ENCODE data around the gene E4F1. TPM values are rescaled to one million over a fixed set of nuclear protein-coding genes. Genes with fewer than 3 reads are reported as not detected.
"Not testable (repeated sequence)": the region's sequence is repeated elsewhere in the genome, so short reads cannot be mapped to it uniquely, and the experiment has no call there.

Gene E4F1
- total and polyA plus RNA-seq, 2 of the 8 experiments (the other 6 are each of a cell fraction or from before 2014, with no cell fraction given), result 22.2 to 27.0 TPM

DNA sequence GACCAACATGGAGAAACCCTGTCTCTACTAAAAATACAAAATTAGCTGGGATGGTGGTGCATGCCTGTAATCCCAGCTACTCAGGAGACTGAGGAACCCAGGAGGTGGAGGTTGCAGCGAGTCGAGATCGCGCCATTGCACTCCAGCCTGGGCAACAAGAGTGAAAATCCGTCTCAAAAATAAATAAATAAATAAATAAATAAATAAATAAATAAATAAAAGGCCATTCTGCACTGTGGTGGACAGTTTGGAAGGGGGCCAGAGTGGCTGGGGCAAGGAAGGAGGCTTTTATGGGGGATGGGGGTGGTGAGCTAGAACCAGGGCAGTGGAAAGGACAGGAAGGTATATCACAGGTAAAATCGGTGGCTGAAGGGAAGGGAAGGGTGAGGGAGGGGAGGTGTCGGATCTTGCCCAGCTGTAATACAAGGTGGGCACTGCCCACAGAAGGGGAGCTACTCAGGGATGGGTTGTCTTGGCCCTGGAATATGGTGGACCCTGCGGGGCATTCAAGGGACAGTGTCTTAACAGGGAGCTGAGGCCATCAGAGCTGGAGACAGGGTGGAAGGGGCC, 20.2 kb upstream of the E4F1 start:
- H2BK12ac ChIP-seq (ENCODE audit: low read depth, low read length); H2AFZ ChIP-seq (ENCODE audit: low read length); H3K18ac ChIP-seq (ENCODE audit: extremely low read depth, low read length); H2BK5ac ChIP-seq (ENCODE audit: low read depth, low read length); H3K9ac ChIP-seq (replicated peaks in 1 of 4; ENCODE audit: extremely low read depth in 1 of 4, low read depth in 3 of 4, low read length in 3 of 4); H4K5ac ChIP-seq (ENCODE audit: insufficient read length, low read depth, low read length); H3K27ac ChIP-seq (ENCODE audit: low read depth, low read length); H3K4me3 ChIP-seq (ENCODE audit: extremely low read depth in 1 of 4, insufficient read depth in 2 of 4, low read depth in 3 of 4, low read length in 4 of 4); DNase-seq (ENCODE audit: low read depth in 1 of 2, low spot score in 2 of 2); H3K14ac ChIP-seq (ENCODE audit: insufficient read length); H4K20me1 ChIP-seq (replicated peaks in 1 of 2; ENCODE audit: control insufficient read depth in 1 of 2, insufficient read depth in 2 of 2, low read length in 2 of 2); H3K79me2 ChIP-seq (ENCODE audit: control insufficient read depth in 1 of 2, insufficient read depth in 2 of 2, low read length in 2 of 2); FAIRE-seq; H3K79me1 ChIP-seq (ENCODE audit: low read depth, low read length); H3K4ac ChIP-seq (replicated peaks; ENCODE audit: insufficient read length, low read depth, low read length); H2BK20ac ChIP-seq (ENCODE audit: low read length); H4K8ac ChIP-seq (ENCODE audit: extremely low read depth, insufficient read depth, low read length); H3K4me2 ChIP-seq (ENCODE audit: insufficient read depth in 1 of 2, low read depth in 2 of 2, low read length in 2 of 2); H3K56ac ChIP-seq (replicated peaks; ENCODE audit: insufficient read length, low read depth, low read length); H2BK120ac ChIP-seq (replicated peaks; ENCODE audit: low read depth, low read length); H3K9me3 ChIP-seq (ENCODE audit: insufficient read depth in 2 of 2, low read depth in 1 of 2, low read length in 1 of 2); H3K23ac ChIP-seq (ENCODE audit: insufficient read length); H4K91ac ChIP-seq (replicated peaks; ENCODE audit: insufficient read length, low read length); H2BK15ac ChIP-seq (ENCODE audit: low read length): not testable (repeated sequence)
- POLR2A ChIA-PET (ENCODE audit: partially characterized antibody), result interaction anchor here (0.6 to 15.1 kb wide), 6 partner anchors 9 to 678 kb away, joined by 3 to 156 read pairs (median 4); partner anchors contain the start of genes PGP and TRAF7
- Histone ChIP-seq H3K36me3 (ENCODE audit: control insufficient read depth in 2 of 4, insufficient read depth in 4 of 4, low read length in 3 of 4) (peaks cover 0 to 14% (median 6%) of the 10 kb centered on the region in 4 experiments; a peak in 5 of 8 replicates), H3K27me3 (replicated peaks in 1 of 4; ENCODE audit: control insufficient read depth in 3 of 4, extremely low read depth in 1 of 4, insufficient read depth in 3 of 4, low read length in 3 of 4) (peaks cover 0 to 14% (median 6%) of the 10 kb centered on the region in 4 experiments; a peak in 5 of 7 replicates), H2AK5ac (ENCODE audit: low read depth, low read length) (0 out of 2 replicates have a peak overlapping the region, but pooled peaks have one; percentile 53), H3K4me1 (replicated peaks in 1 of 4; ENCODE audit: control insufficient read depth in 3 of 4, insufficient read depth in 4 of 4, low read length in 3 of 4) (peaks cover 0 to 10% (median 7%) of the 10 kb centered on the region in 4 experiments; a peak in 6 of 7 replicates), H3K23me2 (ENCODE audit: low read depth, low read length) (peaks cover 11% of the 10 kb centered on the region; the same call in 1 of the 2 replicates)
- CTCF ChIA-PET (ENCODE audit: partially characterized antibody), result interaction anchor here (0.7 to 2.7 kb wide), 6 partner anchors 8 to 156 kb away, joined by 3 to 23 read pairs (median 3); no protein-coding TSS in a partner anchor
- 94% methylated on average over 8 of the region's 8 CpGs; no CpG with 5 or more reads in 1 of the 2 experiments for WGBS, 2 experiments (ENCODE audit: extremely low coverage in 1 of 2, insufficient coverage in 1 of 2, insufficient read length in 1 of 2, insufficient replicate concordance in 2 of 2, low coverage in 1 of 2, low lambda C conversion rate in 2 of 2, missing lambda C conversion rate in 1 of 2)
